GM12865 (cell line): ENCODE results near the gene NDRG3.

Experiments
- DNase-seq: peaks from one replicate; pipeline ENCODE4 v3.0.0; 2010; ENCODE audit warnings: low read depth
- H3K4me3 ChIP-seq: 2 replicates; pipeline ENCODE4 v1.5.1; 2011; ENCODE audit warnings: mild to moderate bottlenecking, low read depth, low read length, control low read depth
- CTCF ChIP-seq: IDR thresholded peaks from 2 replicates; pipeline ENCODE4 v1.5.1; 2011; ENCODE audit warnings: low read length, control low read depth, low read depth, inconsistent platforms; ENCODE audit not compliant: insufficient read depth; ENCODE audit errors: missing control alignments

The NDRG3 gene

GRCh38 chr20:36631646-36632045 lies 114.2 kb downstream of the NDRG3 start:
- no peak for DNase-seq
- no peak overlapping the region for H3K4me3 ChIP-seq
- TF ChIP-seq CTCF = no peak

DNA sequence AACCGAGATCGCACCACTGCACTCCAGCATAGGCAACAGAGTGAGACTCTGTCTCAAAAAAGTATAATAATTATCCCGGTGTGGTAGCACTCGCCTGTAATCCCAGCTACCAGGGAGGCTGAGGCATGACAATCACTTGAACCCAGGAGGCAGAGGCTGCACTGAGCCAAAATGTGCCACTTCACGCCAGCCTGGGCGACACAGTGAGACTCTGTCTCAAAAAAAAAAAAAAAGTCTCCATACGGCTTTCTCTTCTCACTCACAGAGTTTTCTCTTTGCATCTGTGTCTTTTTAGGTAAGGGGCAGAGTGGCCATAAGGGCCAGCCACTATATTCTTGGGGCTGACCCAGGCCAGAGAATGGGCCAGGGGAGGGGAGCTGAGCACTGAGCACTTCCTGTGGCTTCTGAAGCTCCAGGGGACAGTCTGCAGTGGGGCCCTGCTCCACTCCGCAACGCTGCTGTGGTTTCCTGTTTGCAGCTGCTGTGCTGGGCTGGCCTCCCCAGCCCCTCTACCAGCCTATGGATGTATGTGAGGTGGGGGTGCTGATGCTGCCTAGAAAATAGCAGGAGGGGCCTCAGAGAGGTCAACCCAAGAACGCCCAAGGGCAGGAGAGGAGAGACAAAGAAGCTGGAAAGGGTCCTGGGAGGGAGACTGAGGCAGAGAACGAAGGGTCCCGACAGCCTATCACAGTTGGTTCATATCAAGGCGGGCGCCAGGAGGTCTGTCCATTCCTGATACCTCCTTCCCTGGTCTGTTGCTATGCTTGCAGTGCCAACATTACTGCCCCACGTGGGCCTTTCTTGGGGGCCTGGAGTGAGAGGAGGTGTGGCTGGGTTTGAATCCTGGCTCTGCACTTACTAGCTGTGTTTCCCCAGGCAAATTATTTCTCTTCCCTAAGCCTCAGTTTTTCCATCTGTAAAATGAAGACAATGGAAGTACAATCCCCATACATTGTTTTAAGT lies 115.9 kb downstream of the NDRG3 start:
- TF ChIP-seq CTCF = no peak
- peak; percentile 56 for DNase-seq
- H3K4me3 ChIP-seq = no peak overlapping the region

DNA sequence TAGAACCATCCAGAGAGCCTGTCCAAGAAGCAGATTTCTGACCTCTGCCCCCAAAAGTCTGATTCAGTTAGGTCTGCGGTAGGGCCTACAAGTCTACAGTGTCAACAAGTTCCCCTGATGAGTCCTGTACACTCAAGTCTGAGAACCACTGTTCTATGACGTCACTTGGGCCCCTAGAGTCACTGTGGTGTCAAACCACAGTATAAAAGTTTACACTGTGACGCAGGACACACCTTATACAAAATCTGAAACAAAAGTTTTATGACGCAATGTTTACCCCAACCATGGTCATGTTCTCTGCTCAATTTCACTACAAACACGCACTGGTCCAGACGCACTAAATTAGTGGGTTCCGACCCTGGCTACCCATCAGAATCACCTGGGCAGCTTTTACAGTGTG lies 117.8 kb downstream of the NDRG3 start:
- no peak overlapping the region for H3K4me3 ChIP-seq
- no peak for DNase-seq
- no peak for TF ChIP-seq CTCF

GRCh38 chr20:36624944-36625324 lies 121.0 kb downstream of the NDRG3 start:
- TF ChIP-seq CTCF = no peak
- no peak for DNase-seq

DNA sequence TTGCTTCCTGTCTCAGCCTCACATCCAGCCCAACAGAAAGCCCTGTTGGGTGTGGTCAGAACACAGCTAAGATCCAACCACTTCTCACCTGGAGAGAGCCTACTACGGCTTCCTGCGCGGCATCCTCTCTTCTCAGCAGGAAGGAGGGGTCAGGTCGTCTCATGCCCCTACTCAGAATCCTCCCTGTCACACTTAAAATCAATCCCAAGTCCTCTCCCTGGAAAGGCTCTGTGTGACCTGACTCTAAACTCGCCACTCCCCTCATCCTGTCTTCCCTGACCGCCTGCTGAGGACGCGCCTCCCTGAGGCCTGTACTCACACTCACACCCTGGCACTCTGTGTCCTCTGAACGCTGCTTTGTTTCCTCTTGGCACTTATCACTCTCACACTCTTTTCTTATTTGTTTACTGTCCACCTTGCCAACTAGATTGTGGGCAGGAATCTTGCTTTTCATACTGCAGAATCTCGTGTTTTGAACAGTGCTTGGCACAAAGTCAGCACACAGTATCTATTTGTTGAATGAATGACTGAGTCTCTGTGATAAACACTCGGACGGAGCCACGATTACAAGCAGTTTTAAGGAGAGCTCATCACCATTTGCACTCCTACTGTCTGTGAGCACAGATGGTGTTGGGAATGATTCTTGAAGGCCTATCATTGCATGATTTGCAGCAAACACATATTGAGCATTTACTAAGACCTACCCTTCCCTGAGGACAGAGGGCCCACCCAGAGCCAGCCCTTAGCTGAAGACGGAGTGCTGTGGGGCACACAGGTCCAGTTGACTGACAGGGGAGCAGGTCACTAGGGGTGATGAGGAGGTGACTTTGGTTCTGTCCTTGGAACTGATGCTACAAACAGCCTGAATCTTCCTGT lies 121.6 kb downstream of the NDRG3 start:
- no peak overlapping the region for H3K4me3 ChIP-seq
- no peak for DNase-seq
- no peak for TF ChIP-seq CTCF

More at GRCh38 chr20:36624944-36625324, 121.0 kb downstream of the NDRG3 start:
- H3K4me3 ChIP-seq = no peak overlapping the region

DNA sequence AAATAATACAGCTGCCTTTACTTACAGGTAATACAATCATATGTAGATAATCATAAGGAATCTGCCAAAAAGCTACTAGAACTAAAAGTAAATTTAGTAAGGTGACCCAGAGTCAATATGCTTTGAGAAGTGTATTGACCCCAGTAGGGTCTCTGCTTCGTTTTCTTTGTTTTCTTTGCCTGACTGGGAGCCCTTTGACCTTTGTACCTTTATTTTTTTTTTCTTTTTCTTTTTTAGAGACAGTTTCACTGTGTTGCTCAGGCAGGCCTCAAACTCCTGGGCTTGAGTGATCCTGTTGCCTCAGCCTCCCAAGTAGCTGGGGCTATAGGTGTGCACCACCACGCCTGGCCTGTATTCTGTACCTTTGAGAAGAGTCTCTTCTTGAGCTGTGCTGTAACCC lies 122.4 kb downstream of the NDRG3 start:
- no peak overlapping the region for H3K4me3 ChIP-seq
- TF ChIP-seq CTCF = no peak

More for the DNA sequence above, 122.4 kb downstream of the NDRG3 start:
- DNase-seq = no peak
